ENCODE data around the gene CENPX.

CENPX gene

GRCh38 chr17:82060001-82060380 lies 37.3 kb upstream of the CENPX start:
- TF ChIP-seq JUND (IDR thresholded peaks at IDR 0.05; ENCODE audit: low read depth): no peak
- DNase-seq (ENCODE audit: low read depth in 1 of 2, low spot score in 1 of 2): no peak

GRCh38 chr17:82059272-82060000 lies 36.8 kb upstream of the CENPX start:
- TF ChIP-seq JUND (IDR thresholded peaks at IDR 0.05; ENCODE audit: low read depth): no peak
- no peak for DNase-seq (ENCODE audit: low read depth in 1 of 2, low spot score in 1 of 2)
- in situ Hi-C loops (cut with HindIII; ENCODE audit: low pct_unique_long_range_greater_than_20kb, low sequenced_read_pairs): no loop called here

More at GRCh38 chr17:82060001-82060380, 37.3 kb upstream of the CENPX start:
- in situ Hi-C loops (cut with HindIII; ENCODE audit: low pct_unique_long_range_greater_than_20kb, low sequenced_read_pairs): no loop called here

GRCh38 chr17:82058855-82059249 lies 36.2 kb upstream of the CENPX start:
- TF ChIP-seq JUND (IDR thresholded peaks at IDR 0.05; ENCODE audit: low read depth): no peak
- no peak for DNase-seq (ENCODE audit: low read depth in 1 of 2, low spot score in 1 of 2)
- in situ Hi-C loops (cut with HindIII; ENCODE audit: low pct_unique_long_range_greater_than_20kb, low sequenced_read_pairs): no loop called here

GRCh38 chr17:82058230-82058854 lies 35.7 kb upstream of the CENPX start:
- no peak for DNase-seq (ENCODE audit: low read depth in 1 of 2, low spot score in 1 of 2)
- TF ChIP-seq JUND (IDR thresholded peaks at IDR 0.05; ENCODE audit: low read depth): no peak
- in situ Hi-C loops (cut with HindIII; ENCODE audit: low pct_unique_long_range_greater_than_20kb, low sequenced_read_pairs): no loop called here

GRCh38 chr17:82056729-82057621 lies 34.3 kb upstream of the CENPX start:
- no peak for DNase-seq (ENCODE audit: low read depth in 1 of 2, low spot score in 1 of 2)
- no peak for TF ChIP-seq JUND (IDR thresholded peaks at IDR 0.05; ENCODE audit: low read depth)
- in situ Hi-C loops (cut with HindIII; ENCODE audit: low pct_unique_long_range_greater_than_20kb, low sequenced_read_pairs): no loop called here

GRCh38 chr17:82055965-82056728 lies 33.5 kb upstream of the CENPX start:
- in situ Hi-C loops (cut with HindIII; ENCODE audit: low pct_unique_long_range_greater_than_20kb, low sequenced_read_pairs): no loop called here
- no peak for TF ChIP-seq JUND (IDR thresholded peaks at IDR 0.05; ENCODE audit: low read depth)
- no peak for DNase-seq (ENCODE audit: low read depth in 1 of 2, low spot score in 1 of 2)

- no peak for DNase-seq (ENCODE audit: low read depth in 1 of 2, low spot score in 1 of 2)
- in situ Hi-C loops (cut with HindIII; ENCODE audit: low pct_unique_long_range_greater_than_20kb, low sequenced_read_pairs): no loop called here
These were observed 32.6 kb upstream of the CENPX start for GRCh38 chr17:82055023-82055964.

GRCh38 chr17:82054351-82055022 lies 31.8 kb upstream of the CENPX start:
- in situ Hi-C loops (cut with HindIII; ENCODE audit: low pct_unique_long_range_greater_than_20kb, low sequenced_read_pairs): no loop called here
- no peak for TF ChIP-seq JUND (IDR thresholded peaks at IDR 0.05; ENCODE audit: low read depth)
- DNase-seq (ENCODE audit: low read depth in 1 of 2, low spot score in 1 of 2): no peak

More at GRCh38 chr17:82055023-82055964, 32.6 kb upstream of the CENPX start:
- TF ChIP-seq JUND (IDR thresholded peaks at IDR 0.05; ENCODE audit: low read depth): no peak

- in situ Hi-C loops (cut with HindIII; ENCODE audit: low pct_unique_long_range_greater_than_20kb, low sequenced_read_pairs): no loop called here
- DNase-seq (ENCODE audit: low read depth in 1 of 2, low spot score in 1 of 2): no peak
- no peak for TF ChIP-seq JUND (IDR thresholded peaks at IDR 0.05; ENCODE audit: low read depth)
These were observed 31.0 kb upstream of the CENPX start for GRCh38 chr17:82053556-82054263.

- in situ Hi-C loops (cut with HindIII; ENCODE audit: low pct_unique_long_range_greater_than_20kb, low sequenced_read_pairs): no loop called here
- no peak for DNase-seq (ENCODE audit: low read depth in 1 of 2, low spot score in 1 of 2)
- TF ChIP-seq JUND (IDR thresholded peaks at IDR 0.05; ENCODE audit: low read depth): no peak
These were observed 30.5 kb upstream of the CENPX start for GRCh38 chr17:82053130-82053529.
